ENCODE results near the gene VMP1. TPM values are rescaled to one million over a fixed set of nuclear protein-coding genes. Genes with fewer than 3 reads are reported as not detected.
A peak's percentile ranks its signal among the peaks of the same experiment; 100 is the strongest.

VMP1 gene
- total and polyA plus RNA-seq, 2 of the 13 experiments (the other 11 are each of a cell fraction or from before 2014, with no cell fraction given), result 186 to 271 TPM

DNA sequence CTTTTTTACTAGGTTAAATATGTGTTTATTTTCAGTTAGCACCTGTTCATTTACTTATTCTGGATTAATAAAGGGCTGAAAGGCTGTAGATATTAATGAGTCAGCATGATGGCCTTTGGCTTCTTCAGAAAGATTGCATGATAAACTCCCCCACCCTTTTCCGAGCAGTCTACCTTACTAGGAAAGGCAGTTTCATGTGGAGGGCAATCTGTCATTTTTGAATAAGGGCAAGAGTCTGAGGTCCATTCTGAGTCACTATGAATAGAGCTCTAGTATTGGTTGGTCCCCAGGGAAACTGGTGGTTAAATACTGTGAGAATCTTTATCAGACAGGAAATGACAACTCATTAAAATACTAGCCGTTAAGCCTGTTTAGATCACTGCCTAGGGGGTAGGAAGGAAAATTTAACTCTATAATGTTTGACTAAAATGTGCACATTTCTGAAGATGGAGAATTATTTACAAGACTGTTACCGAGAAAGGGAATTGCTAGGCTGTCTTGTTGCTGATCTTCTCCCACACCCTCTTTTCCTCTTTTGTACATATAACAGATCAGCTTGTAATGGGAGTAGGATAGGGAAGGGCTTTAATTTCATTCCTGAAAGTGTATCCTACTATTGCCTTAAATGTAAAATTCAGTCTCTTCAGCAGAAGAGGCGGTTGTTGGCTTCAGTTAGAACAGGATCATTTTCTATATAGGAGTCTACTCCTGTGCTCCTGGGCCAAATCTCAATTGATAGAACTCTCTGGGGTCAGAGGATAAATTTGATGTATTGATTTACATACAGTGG is 122.0 kb downstream of the VMP1 start (continued):
- TF ChIP-seq, protein P1, sequence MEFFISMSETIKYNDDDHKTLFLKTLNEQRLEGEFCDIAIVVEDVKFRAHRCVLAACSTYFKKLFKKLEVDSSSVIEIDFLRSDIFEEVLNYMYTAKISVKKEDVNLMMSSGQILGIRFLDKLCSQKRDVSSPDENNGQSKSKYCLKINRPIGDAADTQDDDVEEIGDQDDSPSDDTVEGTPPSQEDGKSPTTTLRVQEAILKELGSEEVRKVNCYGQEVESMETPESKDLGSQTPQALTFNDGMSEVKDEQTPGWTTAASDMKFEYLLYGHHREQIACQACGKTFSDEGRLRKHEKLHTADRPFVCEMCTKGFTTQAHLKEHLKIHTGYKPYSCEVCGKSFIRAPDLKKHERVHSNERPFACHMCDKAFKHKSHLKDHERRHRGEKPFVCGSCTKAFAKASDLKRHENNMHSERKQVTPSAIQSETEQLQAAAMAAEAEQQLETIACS (CRISPR knock-in tag; IDR thresholded peaks at IDR 0.05), result no peak
- TF ChIP-seq ZNF839 (CRISPR knock-in tag; IDR thresholded peaks at IDR 0.05; ENCODE audit: borderline replicate concordance), result no peak
- TF ChIP-seq, protein P2, sequence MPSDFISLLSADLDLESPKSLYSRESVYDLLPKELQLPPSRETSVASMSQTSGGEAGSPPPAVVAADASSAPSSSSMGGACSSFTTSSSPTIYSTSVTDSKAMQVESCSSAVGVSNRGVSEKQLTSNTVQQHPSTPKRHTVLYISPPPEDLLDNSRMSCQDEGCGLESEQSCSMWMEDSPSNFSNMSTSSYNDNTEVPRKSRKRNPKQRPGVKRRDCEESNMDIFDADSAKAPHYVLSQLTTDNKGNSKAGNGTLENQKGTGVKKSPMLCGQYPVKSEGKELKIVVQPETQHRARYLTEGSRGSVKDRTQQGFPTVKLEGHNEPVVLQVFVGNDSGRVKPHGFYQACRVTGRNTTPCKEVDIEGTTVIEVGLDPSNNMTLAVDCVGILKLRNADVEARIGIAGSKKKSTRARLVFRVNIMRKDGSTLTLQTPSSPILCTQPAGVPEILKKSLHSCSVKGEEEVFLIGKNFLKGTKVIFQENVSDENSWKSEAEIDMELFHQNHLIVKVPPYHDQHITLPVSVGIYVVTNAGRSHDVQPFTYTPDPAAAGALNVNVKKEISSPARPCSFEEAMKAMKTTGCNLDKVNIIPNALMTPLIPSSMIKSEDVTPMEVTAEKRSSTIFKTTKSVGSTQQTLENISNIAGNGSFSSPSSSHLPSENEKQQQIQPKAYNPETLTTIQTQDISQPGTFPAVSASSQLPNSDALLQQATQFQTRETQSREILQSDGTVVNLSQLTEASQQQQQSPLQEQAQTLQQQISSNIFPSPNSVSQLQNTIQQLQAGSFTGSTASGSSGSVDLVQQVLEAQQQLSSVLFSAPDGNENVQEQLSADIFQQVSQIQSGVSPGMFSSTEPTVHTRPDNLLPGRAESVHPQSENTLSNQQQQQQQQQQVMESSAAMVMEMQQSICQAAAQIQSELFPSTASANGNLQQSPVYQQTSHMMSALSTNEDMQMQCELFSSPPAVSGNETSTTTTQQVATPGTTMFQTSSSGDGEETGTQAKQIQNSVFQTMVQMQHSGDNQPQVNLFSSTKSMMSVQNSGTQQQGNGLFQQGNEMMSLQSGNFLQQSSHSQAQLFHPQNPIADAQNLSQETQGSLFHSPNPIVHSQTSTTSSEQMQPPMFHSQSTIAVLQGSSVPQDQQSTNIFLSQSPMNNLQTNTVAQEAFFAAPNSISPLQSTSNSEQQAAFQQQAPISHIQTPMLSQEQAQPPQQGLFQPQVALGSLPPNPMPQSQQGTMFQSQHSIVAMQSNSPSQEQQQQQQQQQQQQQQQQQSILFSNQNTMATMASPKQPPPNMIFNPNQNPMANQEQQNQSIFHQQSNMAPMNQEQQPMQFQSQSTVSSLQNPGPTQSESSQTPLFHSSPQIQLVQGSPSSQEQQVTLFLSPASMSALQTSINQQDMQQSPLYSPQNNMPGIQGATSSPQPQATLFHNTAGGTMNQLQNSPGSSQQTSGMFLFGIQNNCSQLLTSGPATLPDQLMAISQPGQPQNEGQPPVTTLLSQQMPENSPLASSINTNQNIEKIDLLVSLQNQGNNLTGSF (CRISPR knock-in tag; IDR thresholded peaks at IDR 0.05), result no peak
- no peak for TF ChIP-seq ZNF713 (CRISPR knock-in tag; IDR thresholded peaks at IDR 0.05)
- no peak for TF ChIP-seq MTF1 (CRISPR knock-in tag; IDR thresholded peaks at IDR 0.05)
- TF ChIP-seq GABPA (IDR thresholded peaks at IDR 0.05; ENCODE audit: low read depth, low read length), result no peak
- TF ChIP-seq GABPA (CRISPR knock-in tag; IDR thresholded peaks at IDR 0.05; ENCODE audit: low read depth), result peak; percentile 50
- TF ChIP-seq MLLT10 (CRISPR knock-in tag; IDR thresholded peaks at IDR 0.05), result no peak
- TF ChIP-seq NFKB2 (CRISPR knock-in tag; IDR thresholded peaks at IDR 0.05; ENCODE audit: borderline replicate concordance), result no peak
- TF ChIP-seq HDAC1 (CRISPR knock-in tag; IDR thresholded peaks at IDR 0.05), result peak; percentile 70
- no peak for TF ChIP-seq ZFY (CRISPR knock-in tag; IDR thresholded peaks at IDR 0.05)
- TF ChIP-seq, protein P3, sequence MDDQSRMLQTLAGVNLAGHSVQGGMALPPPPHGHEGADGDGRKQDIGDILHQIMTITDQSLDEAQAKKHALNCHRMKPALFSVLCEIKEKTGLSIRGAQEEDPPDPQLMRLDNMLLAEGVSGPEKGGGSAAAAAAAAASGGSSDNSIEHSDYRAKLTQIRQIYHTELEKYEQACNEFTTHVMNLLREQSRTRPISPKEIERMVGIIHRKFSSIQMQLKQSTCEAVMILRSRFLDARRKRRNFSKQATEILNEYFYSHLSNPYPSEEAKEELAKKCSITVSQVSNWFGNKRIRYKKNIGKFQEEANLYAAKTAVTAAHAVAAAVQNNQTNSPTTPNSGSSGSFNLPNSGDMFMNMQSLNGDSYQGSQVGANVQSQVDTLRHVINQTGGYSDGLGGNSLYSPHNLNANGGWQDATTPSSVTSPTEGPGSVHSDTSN (CRISPR knock-in tag; IDR thresholded peaks at IDR 0.05; ENCODE audit: borderline replicate concordance), result no peak
- TF ChIP-seq SCMH1 (CRISPR knock-in tag; IDR thresholded peaks at IDR 0.05; ENCODE audit: borderline replicate concordance), result no peak
- TF ChIP-seq, protein P4, sequence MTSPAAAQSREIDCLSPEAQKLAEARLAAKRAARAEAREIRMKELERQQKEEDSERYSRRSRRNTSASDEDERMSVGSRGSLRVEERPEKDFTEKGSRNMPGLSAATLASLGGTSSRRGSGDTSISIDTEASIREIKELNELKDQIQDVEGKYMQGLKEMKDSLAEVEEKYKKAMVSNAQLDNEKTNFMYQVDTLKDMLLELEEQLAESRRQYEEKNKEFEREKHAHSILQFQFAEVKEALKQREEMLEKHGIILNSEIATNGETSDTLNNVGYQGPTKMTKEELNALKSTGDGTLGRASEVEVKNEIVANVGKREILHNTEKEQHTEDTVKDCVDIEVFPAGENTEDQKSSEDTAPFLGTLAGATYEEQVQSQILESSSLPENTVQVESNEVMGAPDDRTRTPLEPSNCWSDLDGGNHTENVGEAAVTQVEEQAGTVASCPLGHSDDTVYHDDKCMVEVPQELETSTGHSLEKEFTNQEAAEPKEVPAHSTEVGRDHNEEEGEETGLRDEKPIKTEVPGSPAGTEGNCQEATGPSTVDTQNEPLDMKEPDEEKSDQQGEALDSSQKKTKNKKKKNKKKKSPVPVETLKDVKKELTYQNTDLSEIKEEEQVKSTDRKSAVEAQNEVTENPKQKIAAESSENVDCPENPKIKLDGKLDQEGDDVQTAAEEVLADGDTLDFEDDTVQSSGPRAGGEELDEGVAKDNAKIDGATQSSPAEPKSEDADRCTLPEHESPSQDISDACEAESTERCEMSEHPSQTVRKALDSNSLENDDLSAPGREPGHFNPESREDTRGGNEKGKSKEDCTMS (CRISPR knock-in tag; conservative IDR thresholded peaks at IDR 0.05), result no peak
- TF ChIP-seq POLR2A (IDR thresholded peaks at IDR 0.05; ENCODE audit: insufficient read depth in 1 of 2, low read depth in 2 of 2, low read length in 2 of 2), result 0 out of 4 replicates have a peak, but pooled peaks of 1 of the 2 experiments have one; percentile 20
- TF ChIP-seq REPIN1 (CRISPR knock-in tag; IDR thresholded peaks at IDR 0.05; ENCODE audit: borderline replicate concordance, low read depth), result 0 out of 2 replicates have a peak, but pooled peaks have one; percentile 21
- TF ChIP-seq WIZ (CRISPR knock-in tag; IDR thresholded peaks at IDR 0.05), result no peak
- TF ChIP-seq TMF1 (CRISPR knock-in tag; IDR thresholded peaks at IDR 0.05; ENCODE audit: low read depth), result no peak
- TF ChIP-seq ZNF761 (CRISPR knock-in tag; conservative IDR thresholded peaks at IDR 0.05), result no peak
- TF ChIP-seq ZBTB38 (CRISPR knock-in tag; IDR thresholded peaks at IDR 0.05), result no peak
- no peak for TF ChIP-seq AGO2 (optimal IDR thresholded peaks at IDR 0.05; ENCODE audit: low read depth, low read length)
